Activated CD8-positive, alpha-beta memory T cell treated with anti-CD3 and anti-CD28 coated beads for 36 hours (primary cell): Measurements from ENCODE around the gene SHLD1. TPM values are rescaled to one million over a fixed set of nuclear protein-coding genes. Genes with fewer than 3 reads are reported as not detected.
"Not testable (repeated sequence)": the region's sequence is repeated elsewhere in the genome, so short reads cannot be mapped to it uniquely, and the experiment has no call there.

ENCODE experiments used
- CTCF ChIA-PET: fragments of 350-600 bp; sonication (Branson Sonifier 250); formaldehyde crosslinking; loops from one replicate; lab custom pipeline; 2021; ENCODE audit warnings: antibody characterized with exemption; lab: Charles Lee
- POLR2A ChIA-PET: fragments of 350-600 bp; sonication (Branson Sonifier 250); formaldehyde crosslinking; loops from one replicate; lab custom pipeline; 2021; ENCODE audit warnings: antibody characterized with exemption; lab: Charles Lee
- total RNA-seq, 2 experiments: library from RNA; stranded (reverse); gene quantifications; one replicate each; pipeline ENCODE4 v1.2.3, GENCODE V29; 2021

Gene SHLD1
- total RNA-seq = 1 to 10 TPM; 7.4 to 7.7 TPM

- POLR2A ChIA-PET = interaction anchor here (1.0 kb wide), 1 partner anchor 91 kb away, joined by 3 read pairs; no protein-coding TSS in a partner anchor
Measured at GRCh38 chr20:5749952-5750779, at the start of gene SHLD1. TSS of gene SHLD1 (plus strand) at chr20:5750401. CDS start at chr20:5772866, 22,465 bp downstream.

GRCh38 chr20:5702339-5702738 is 47.9 kb upstream of the SHLD1 start:
- POLR2A ChIA-PET, CTCF ChIA-PET: not testable (repeated sequence)

More at GRCh38 chr20:5749952-5750779, at the start of gene SHLD1:
- CTCF ChIA-PET = interaction anchor here (0.8 kb wide), 1 partner anchor 45 kb away, joined by 3 read pairs; no protein-coding TSS in a partner anchor

DNA sequence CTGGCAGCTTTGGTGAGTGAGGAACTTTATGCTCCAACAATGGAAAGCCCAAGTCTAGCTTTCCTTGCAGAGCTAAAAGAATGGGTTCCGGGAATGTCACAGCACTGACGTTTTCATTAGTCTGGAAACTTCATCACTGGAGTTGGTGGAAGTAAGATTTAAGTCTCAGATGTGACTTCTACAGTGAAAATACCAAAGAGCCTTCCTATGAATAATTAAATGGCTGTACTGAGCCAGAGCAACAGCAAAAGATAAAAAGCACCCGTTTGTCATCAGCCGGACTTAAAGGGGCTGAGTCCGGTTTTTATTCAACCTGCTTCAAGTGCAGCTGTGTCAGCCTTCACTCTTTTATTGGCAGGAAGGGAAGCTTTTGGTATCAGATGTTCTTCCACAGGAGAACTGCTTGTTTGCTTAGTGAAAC is 46.5 kb upstream of the SHLD1 start:
- POLR2A ChIA-PET = no interaction called here
- CTCF ChIA-PET = no interaction called here

GRCh38 chr20:5705827-5706226 is 44.4 kb upstream of the SHLD1 start:
- POLR2A ChIA-PET = no interaction called here
- CTCF ChIA-PET = no interaction called here

- CTCF ChIA-PET = no interaction called here
Measured at GRCh38 chr20:5706797-5707196, 43.4 kb upstream of the SHLD1 start.

GRCh38 chr20:5710551-5710950 is 39.6 kb upstream of the SHLD1 start:
- POLR2A ChIA-PET = no interaction called here
- CTCF ChIA-PET = no interaction called here

More at GRCh38 chr20:5706797-5707196, 43.4 kb upstream of the SHLD1 start:
- POLR2A ChIA-PET = interaction anchor here (0.6 kb wide), 1 partner anchor 516 kb away, joined by 3 read pairs; no protein-coding TSS in a partner anchor

DNA sequence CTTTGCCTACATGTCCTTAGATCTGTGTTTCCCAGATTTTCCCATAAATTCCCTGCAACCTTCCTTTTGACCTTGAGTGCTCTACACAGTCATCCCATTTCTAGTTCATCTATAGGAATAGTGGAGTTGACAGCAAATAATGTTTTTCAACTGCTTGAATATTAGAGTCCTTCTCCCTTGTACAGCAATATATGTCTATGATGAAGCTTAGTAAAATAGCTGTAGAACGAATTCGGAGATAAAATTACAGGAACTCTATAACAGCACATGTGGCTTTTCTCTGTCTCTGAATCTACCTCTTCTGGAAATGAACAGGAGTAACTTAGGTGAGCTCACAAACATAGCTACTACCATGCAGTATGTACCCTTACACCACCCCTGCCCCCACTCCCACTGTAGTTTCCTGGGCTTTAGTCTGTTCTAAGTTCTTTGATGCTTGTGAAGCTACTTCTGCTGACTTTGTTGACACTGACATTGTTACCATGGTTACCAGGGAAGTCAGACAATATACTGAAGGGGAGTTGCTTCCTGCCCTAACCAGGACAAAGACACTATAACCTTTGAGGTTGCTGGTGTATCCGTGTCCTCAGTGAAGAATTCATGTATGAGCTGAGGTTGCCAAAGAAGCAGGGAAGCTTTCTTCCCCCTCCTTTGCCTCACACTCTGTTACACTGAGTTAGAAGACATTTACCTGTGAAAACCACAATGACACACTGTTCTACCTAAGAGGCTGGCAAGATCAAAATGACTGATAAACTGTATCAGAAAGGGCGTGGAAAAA is 35.8 kb upstream of the SHLD1 start:
- POLR2A ChIA-PET = no interaction called here
- CTCF ChIA-PET = interaction anchor here (1.0 kb wide), 1 partner anchor 98 kb away, joined by 4 read pairs; no protein-coding TSS in a partner anchor

GRCh38 chr20:5715071-5715841 is 34.9 kb upstream of the SHLD1 start:
- POLR2A ChIA-PET = no interaction called here

DNA sequence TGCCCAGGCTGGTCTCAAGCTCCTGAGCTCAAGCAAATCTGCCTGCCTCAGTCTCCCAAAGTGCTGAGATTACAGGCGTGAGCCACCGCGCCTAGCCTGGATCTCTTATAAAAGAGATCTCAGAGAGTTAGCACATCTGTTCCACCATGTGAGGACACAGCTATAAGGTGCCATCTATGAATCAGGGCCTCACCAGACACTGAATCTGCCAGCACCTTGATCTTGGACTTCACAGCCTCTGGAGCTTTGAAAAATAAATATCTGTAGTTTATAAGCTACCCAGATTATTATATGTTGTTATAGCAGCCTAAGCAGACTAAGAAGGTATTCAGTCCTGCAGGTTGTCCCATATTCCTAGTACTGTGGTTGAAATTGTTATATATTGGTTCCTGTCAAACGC is 33.2 kb upstream of the SHLD1 start:
- ChIA-PET CTCF (interaction anchor here (0.9 kb wide), 1 partner anchor 71 kb away, joined by 3 read pairs; no protein-coding TSS in a partner anchor), POLR2A (no interaction called here)

More at GRCh38 chr20:5715071-5715841, 34.9 kb upstream of the SHLD1 start:
- CTCF ChIA-PET = interaction anchor here (1.0 kb wide), 1 partner anchor 99 kb away, joined by 4 read pairs; no protein-coding TSS in a partner anchor

- CTCF ChIA-PET = no interaction called here
- POLR2A ChIA-PET = no interaction called here
Measured at GRCh38 chr20:5718896-5719595, 31.2 kb upstream of the SHLD1 start.

- ChIA-PET POLR2A (interaction anchor here (0.5 kb wide), 1 partner anchor 198 kb away, joined by 6 read pairs; no protein-coding TSS in a partner anchor), CTCF (no interaction called here)
Measured at GRCh38 chr20:5719861-5720403, 30.3 kb upstream of the SHLD1 start.

GRCh38 chr20:5720696-5721095 is 29.5 kb upstream of the SHLD1 start:
- CTCF ChIA-PET = no interaction called here

DNA sequence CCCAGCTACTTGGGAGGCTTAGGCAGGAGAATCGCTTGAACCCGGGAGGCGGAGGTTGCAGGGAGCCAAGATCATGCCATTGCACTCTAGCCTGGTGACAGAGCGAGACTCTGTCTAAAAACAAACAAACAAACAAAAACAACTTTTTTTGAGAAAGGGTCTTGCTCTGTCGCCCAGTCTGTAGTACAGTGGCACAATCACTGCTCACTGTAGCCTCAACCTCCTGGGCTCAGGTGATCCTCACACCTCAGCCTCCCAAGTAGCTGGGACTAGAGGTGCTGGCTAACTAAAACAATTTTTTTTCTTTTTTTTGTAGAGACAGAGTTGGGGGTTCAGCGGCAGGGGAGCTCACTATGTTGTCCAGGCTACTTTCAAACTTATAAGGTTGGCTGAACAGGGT is 28.8 kb upstream of the SHLD1 start:
- POLR2A ChIA-PET, CTCF ChIA-PET: not testable (repeated sequence)

More at GRCh38 chr20:5720696-5721095, 29.5 kb upstream of the SHLD1 start:
- POLR2A ChIA-PET = interaction anchor here (0.5 kb wide), 1 partner anchor 198 kb away, joined by 6 read pairs; no protein-coding TSS in a partner anchor

DNA sequence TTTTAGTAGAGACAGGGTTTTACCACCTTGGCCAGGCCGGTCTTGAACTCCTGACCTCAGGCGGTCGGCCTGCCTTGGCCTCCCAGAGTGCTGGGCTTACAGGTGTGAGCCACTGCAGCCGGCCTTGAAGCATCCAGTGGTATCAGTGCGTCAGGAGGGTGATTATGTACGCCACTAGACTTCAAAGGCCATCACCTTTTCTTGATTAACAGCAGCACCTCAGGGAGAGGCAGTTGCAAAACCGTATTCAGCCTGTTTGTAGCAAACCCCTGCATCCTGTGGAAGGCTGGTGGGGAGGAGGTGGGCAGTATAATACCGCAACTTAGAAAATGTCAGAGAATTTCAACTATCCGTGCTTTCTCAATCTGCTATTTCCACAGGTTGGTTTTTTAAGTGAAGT is 27.3 kb upstream of the SHLD1 start:
- CTCF ChIA-PET = interaction anchor here (0.6 to 0.7 kb wide), 2 partner anchors 11 to 170 kb away, joined by 3 read pairs; no protein-coding TSS in a partner anchor
- POLR2A ChIA-PET = no interaction called here

- CTCF ChIA-PET = interaction anchor here (1.2 kb wide), 1 partner anchor 17 kb away, joined by 6 read pairs; no protein-coding TSS in a partner anchor
- POLR2A ChIA-PET = not testable (repeated sequence)
Measured at GRCh38 chr20:5725183-5725463, 25.1 kb upstream of the SHLD1 start.

DNA sequence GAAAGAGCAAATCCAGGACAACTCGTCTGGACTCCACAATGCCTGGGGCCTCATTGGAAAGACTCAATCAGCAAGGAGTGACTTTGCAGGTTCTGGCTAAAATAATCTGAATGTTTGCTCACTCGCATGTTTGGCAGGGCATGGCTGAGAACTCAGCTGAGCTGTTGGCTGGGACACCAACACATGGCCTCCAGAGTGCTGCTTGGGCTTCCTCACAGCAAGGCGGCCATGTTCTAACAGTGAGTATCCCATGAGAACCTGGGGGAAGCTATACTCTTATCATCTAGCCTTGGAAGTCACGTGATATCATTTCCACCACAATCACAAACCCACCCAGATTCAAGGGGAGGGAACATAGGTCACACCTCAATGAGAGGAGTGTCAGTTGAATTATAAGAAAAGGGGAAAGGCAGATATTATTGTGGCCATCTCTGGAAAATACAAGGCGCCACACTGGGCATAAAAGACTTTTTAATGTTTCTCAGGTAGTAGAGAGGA is 23.1 kb upstream of the SHLD1 start:
- ChIA-PET CTCF (no interaction called here), POLR2A (no interaction called here)

GRCh38 chr20:5729348-5729747 is 20.9 kb upstream of the SHLD1 start:
- POLR2A ChIA-PET = no interaction called here
- CTCF ChIA-PET = no interaction called here

DNA sequence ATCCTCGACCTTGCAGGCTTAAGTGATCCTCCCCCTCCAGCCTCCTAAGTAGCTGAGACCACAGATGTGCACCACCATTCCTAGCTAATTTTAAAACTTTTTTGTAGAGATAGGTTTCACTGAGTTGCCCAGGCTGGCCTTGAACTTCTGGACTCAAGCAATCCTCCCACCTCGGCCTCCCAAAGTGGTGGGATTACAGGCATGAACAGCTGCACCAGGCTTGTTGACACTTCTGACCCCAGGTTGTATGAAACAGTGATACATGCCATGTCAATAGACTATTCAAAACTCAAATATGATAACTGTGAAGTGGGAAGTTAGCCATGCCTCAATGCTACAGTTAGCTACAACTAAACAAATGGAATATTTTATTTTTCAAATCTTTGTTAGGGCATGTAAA is 20.1 kb upstream of the SHLD1 start:
- CTCF ChIA-PET = interaction anchor here (0.6 kb wide), 1 partner anchor 198 kb away, joined by 3 read pairs; no protein-coding TSS in a partner anchor

More for the DNA sequence above, 20.1 kb upstream of the SHLD1 start:
- POLR2A ChIA-PET = no interaction called here
